Measurements from ENCODE around the gene PROM1. TPM values are rescaled to one million over a fixed set of nuclear protein-coding genes. Genes with fewer than 3 reads are reported as not detected.

The PROM1 gene, protein sequence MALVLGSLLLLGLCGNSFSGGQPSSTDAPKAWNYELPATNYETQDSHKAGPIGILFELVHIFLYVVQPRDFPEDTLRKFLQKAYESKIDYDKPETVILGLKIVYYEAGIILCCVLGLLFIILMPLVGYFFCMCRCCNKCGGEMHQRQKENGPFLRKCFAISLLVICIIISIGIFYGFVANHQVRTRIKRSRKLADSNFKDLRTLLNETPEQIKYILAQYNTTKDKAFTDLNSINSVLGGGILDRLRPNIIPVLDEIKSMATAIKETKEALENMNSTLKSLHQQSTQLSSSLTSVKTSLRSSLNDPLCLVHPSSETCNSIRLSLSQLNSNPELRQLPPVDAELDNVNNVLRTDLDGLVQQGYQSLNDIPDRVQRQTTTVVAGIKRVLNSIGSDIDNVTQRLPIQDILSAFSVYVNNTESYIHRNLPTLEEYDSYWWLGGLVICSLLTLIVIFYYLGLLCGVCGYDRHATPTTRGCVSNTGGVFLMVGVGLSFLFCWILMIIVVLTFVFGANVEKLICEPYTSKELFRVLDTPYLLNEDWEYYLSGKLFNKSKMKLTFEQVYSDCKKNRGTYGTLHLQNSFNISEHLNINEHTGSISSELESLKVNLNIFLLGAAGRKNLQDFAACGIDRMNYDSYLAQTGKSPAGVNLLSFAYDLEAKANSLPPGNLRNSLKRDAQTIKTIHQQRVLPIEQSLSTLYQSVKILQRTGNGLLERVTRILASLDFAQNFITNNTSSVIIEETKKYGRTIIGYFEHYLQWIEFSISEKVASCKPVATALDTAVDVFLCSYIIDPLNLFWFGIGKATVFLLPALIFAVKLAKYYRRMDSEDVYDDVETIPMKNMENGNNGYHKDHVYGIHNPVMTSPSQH
- not detected in 2 replicates for total RNA-seq

DNA sequence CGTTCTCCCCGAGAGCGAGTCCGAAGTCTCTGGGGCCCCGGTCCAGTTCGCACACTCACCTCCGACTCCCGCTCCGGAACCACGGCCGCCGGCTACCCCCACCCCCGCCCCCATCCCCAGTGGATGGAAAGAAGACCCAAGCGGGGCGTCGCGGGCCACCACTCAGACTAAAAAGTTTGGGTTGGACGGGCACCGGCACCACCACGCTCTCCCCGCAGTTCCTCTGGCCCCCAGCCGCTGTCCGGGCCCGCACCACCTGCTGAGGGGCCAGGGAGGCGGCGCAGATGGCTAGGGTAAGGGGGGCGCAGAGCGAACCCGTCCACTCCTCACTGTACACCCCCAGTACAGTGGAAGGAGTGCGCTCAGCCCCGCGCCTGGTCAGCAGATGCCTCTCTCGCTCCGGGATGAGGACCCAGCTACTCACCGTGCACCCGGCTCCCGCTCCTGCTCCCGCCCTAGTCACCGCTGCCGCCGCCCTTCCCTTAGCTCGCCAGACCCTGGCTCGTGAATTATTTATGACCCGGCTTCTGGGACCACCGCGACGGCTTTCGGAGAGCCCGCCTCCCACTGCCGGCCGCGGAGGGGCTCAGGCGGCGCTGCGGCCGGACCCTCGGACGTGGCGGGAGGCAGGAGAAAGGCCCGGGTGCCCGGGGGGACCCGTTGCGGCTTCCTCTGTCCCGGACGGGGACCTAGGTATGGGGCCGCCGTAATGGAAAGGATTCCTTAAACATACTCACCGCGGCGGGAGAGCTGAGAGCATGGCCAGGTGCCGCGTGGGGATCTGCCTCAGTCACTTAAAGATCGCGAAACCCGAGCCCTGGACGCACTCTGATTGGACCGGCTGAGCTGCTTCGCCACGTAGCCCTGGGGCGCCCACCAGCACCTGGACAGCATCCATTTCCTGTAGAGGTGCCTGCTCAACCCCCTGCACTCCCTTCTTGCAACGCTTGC is at the start of gene PROM1:
TSS of gene PROM1 (minus strand) at position 783 of the 951 bp plus-strand sequence. CDS start 8,117 bp downstream, outside the sequence.

DNA sequence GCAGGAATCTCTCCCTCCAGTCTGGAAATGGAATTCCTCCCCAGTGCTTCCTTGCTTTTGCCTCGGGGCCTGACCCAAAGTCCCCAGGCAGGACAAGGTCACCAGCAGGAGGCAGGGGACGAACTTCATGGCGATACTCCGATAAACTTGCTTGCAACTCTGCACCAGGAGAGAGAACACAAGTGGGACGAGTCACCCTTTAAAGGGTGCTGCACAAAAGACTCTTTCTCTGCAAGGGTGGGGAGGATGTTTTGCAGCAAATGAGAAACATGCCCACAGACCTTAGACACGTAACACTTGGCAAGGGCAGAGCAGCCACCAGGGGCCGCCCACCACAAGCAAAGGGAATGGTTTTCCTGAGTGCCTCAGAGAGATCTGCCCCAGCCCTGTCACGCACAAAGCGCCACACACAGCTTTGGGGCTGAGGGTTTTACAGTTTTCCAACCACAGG is 120.8 kb downstream of the PROM1 start, which contains the start of gene FGFBP2:
TSS of gene FGFBP2 (minus strand) at position 175 of the 451 bp plus-strand sequence. CDS start at position 129, 46 bp downstream.

DNA sequence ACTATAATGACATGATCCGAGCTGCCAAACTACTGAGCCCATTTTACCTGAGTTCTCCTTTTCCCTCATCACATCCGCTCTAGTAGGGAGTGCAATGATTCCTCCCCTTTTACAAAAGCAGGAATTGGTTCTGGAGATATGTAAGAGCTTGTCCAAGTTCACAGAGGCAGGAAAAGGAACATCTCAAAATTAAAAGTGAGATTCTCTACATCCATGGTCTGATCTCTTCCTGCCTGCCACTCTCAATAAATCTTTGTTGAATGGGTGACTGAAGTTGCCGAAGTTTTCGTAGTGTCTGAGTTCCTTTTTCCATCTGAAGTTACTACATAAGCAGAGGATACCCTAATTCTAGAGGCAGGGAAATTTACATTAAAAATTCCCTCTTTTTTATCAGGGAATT is 145.2 kb downstream of the PROM1 start, which contains the start of gene FGFBP1:
TSS of gene FGFBP1 (minus strand) at position 101 of the 400 bp plus-strand sequence. CDS start 2,108 bp downstream, outside the sequence.

Other genes starting within 250 kb of the PROM1 start
- gene FGFBP1, start 145.3 kb downstream of the PROM1 start, total RNA-seq, result not detected in 2 replicates
- not detected in 2 replicates for gene FGFBP2, start 120.8 kb downstream of the PROM1 start, total RNA-seq
- gene TAPT1, start 142.4 kb upstream of the PROM1 start, total RNA-seq, result 5.9 and 7.3 TPM in 2 replicates